HG03565 (cell line): ENCODE data around the gene NRARP.

Experiments
- ATAC-seq: cut with Tn5 transposase; IDR thresholded peaks from one replicate; pipeline ENCODE4 v1.9.1; 2021; ENCODE audit warnings: mild to moderate bottlenecking, moderate library complexity; ENCODE audit not compliant: unreplicated experiment

NRARP gene

GRCh38 chr9:137278721-137279711 is 23.1 kb downstream of the NRARP start:
- no peak for ATAC-seq

DNA sequence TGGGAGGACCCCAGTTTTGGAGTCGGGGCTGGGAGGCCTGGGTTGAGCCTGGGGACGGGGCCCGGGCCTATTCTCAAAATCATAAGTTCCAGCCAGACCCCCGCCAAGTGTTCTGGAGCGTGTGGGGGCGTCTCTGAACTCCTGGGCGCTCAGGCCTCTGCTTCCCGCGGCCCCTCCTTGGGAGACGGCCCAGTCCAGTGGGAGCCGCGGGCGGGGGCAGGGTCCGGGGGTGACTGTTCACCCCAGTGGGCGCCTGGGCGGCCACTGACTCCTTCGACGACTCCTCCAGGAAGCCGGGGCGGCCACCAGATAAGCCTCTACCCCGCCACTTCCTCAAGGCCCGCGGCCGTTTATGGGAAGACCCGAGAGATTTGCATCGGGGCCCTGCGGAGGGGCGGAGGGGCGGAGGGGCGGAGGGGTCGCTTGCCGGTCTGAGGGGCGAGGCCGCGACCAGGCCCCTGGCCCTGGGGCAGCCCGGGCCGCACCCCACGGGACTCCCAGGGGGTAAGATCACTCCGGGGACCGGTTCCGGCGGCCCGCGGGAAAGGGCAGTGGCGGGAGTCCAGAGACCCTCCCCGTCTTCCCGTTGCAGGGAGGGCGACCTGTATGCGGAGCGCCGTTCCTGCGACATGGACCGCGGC is 23.9 kb downstream of the NRARP start:
- ATAC-seq: no peak

DNA sequence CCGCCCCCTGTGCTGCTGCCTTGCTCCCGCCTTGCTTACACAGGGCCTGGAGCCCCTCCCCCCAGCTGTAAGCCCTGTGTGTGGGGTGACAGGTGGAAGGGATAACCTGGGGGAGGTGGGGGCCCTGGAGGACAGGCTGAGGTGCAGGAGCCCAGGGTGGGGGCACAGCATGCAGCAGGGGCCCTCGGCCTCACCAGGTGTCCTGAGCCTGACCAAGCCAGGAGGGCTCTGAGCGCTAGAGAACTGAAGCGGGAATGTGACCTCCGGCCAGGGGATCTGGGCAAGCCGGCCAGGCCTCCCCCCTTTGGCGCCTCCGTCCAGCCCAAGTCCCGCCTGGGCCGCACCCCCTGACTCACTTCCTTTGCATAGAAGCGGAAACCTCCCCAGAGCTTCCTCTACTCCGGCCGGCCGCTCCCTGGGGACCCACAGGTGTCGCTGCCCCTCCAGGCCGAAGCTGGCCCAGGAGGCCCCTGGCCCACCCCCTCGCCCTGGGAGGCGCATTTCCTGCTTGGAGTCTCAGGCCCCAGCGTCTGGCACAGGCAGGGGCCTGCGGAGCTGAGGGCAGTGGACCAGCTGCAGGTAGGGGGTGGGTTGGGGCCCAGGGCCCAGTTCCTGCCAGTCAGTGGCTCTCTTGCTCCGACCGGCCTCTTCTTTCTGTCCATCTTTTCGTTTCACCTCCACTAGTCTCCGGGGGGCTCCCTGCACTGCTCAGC is 24.6 kb downstream of the NRARP start, which contains the start of gene TOR4A:
Gene TOR4A, plus strand, starts transcription at position 398 of the 713 bp plus-strand sequence. CDS start 964 bp downstream, outside the sequence.
- peak; percentile 61 for ATAC-seq

DNA sequence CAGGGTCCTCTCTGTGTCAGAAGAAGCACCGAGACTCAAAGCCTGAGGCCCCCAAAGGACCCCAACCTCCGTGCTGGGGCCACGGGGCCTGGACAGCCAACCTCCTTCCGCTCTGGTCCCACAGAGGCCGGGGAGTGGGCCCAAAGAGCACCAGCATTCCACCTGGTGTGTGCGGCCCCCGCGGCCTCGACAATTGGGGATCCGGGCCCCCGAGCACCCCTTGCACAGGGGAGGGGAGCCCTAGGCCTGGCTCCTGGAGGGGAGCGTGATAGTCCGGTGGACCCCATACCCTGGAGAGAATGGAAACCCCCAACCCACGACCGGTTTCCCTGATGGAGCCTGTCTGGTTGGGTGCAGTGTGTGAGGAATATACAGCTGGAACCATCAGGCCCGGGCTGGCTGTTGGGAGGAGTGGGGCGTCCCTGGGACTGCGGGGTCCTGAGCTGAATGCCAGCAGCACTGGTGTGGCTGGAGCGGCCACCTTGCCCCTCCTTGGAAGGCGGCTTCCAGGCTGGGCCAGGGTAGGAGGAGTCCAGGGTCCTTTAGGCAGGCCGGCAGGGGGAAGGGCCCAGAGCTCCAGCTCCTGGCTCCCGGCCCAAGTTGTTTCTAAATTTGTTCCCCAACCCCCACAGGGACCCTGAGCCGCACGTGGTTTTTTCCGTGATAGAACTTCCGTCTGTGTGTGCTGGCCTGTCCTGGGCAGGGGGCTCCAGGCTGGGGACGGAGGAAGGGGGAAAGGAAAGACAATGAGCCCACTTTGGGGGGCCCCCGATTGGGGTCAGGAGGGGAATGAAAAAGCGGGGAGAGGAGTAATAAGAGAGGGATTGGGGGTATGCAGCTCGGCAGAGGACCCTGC is 25.4 kb downstream of the NRARP start:
- ATAC-seq: no peak

- no peak for ATAC-seq
Measured at GRCh38 chr9:137275588-137276472, 26.2 kb downstream of the NRARP start.

GRCh38 chr9:137275203-137275587 is 26.9 kb downstream of the NRARP start:
- ATAC-seq: no peak

GRCh38 chr9:137273611-137274320 is 28.3 kb downstream of the NRARP start:
- ATAC-seq: no peak

DNA sequence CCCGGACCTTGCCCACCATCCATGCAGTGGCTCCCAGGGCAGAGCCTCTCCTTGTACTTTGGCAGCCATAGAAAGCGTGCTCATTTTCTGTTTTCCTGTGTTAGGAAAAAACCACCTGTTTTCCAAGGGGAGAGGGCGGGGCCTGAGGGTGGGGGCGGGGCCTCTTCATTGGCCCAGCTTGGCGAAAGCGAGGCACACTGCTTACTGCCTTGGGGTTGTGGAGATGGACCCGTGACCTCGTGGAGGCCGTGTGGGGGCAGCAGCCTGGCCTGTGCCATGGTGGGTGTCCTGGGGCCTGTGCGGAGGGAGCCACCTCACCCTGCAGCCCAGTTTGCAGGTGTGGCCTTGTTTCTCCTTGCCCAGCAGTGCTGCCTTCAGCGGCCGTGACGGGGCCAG is 29.0 kb downstream of the NRARP start:
- ATAC-seq: no peak

GRCh38 chr9:137272241-137273094 is 29.6 kb downstream of the NRARP start:
- no peak for ATAC-seq

DNA sequence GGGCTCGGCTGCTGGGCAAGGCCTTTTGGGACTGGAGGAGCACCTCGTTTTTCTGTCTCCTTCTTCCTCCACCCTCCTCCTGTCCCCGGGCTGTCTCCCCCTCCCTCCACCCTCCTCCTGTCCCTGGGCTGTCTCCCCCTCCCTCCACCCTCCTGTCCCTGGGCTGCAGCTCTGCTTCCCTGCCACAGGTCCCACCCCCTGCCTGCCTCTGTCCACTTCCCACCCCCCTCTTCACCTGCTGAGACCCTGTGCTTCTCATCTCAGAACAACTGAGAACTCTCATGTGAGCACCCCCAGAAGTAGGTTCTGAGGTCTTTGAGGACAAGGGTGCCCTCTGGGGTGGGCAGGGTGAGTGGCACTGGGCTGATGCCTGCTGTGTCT is 30.4 kb downstream of the NRARP start:
- ATAC-seq: no peak

DNA sequence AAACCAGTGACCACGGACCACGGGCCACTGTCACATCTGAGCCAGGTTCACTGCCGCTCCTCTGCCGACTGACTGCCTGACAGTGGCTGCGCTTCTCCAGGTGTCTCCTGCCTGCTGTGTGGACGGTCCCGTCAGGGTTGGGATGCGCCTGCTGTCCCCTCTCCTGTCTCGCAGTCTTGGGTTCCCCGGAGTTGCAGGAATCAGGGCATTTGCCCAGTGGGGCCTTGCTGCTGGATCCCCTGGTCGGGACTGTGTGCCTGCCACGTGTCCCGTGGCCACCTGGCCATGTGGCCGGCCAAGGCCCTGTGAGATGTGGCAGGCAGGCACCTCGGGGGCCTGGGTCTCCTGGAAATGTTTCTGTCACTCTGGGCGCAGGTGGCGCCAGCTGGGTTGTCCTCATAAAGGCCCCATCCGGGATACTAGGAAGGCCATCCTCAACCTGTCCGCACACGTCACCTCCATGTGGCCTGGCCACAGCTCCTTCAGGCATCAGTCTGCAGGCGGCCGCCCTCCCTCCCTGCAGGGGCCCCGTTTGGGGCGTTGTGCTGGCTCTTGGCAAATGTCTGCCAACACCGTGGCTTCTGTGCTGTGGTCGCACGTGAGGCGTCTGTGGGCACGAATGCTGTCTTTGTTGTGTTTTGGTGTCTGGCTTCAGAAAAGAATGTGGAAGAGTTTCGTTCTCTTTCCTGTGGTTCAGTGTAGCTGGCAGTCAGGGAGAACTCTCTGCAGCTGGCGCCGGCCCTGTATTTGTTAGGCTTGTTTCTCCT is 31.0 kb downstream of the NRARP start:
- ATAC-seq: no peak

DNA sequence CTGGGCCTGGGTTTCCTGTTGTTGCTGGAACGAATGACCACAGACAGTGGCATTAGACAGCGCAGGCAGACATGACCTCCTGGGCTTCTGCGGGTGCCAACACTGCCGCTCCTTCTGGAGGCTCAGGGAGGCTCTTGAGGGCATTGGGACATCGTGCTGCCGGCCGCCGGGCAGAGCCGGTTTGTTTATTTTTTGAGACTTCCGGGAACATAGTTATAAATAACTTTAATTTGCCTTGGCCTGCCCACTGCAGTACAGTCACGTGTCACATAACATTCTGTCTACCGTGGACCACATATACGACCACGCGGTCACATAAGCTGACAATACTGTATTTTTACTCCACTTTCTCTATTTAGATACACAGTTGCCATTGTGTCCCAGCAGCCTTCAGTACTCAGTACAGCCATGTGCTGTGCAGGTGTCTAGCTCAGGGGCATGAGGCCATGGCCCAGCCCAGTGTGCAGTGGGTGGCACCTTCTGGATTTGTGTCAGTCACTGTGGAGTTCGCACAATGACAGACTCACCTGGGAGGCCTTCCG is 32.8 kb downstream of the NRARP start:
- ATAC-seq: no peak

GRCh38 chr9:137268538-137269201 is 33.4 kb downstream of the NRARP start:
- ATAC-seq: no peak

DNA sequence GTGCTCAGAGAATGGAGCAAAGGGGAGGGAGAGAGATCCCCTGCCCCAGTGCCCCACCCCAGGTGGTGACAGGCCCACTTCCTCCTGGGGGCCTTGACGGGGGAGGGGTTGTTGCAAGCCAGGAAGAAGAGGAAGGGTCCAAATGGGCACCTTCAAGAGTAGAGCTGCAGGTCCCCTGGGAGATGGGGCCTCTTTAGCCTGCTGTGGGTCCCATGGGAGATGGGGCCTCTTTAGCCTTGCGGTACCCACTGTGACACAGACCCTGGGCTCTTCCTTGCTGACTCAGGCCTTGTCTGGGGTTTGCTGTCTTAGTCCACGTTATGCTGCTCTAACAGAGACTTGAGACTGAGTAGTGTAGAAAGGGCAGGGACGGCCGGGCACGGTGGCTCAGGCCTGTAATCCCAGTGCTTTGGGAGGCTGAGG is 34.1 kb downstream of the NRARP start:
- no peak for ATAC-seq

GRCh38 chr9:137266585-137267453 is 35.3 kb downstream of the NRARP start:
- no peak for ATAC-seq
